GM19324 (cell line): ENCODE results near the gene RIC1.
"Not testable (repeated sequence)": the region's sequence is repeated elsewhere in the genome, so short reads cannot be mapped to it uniquely, and the experiment has no call there.

Experiments
- ATAC-seq: cut with Tn5 transposase; IDR thresholded peaks from one replicate; pipeline ENCODE4 v1.9.1; 2021; ENCODE audit warnings: mild to moderate bottlenecking, moderate library complexity; ENCODE audit not compliant: unreplicated experiment, low FRiP score

The RIC1 gene

GRCh38 chr9:5784526-5785315 lies 155.8 kb downstream of the RIC1 start:
- ATAC-seq, result no peak

- no peak for ATAC-seq
Measured at GRCh38 chr9:5786370-5787127, 157.6 kb downstream of the RIC1 start.

- no peak for ATAC-seq
Measured at GRCh38 chr9:5787220-5787619, 158.3 kb downstream of the RIC1 start.

GRCh38 chr9:5787759-5788302 lies 158.9 kb downstream of the RIC1 start:
- no peak for ATAC-seq

GRCh38 chr9:5789489-5789888 lies 160.6 kb downstream of the RIC1 start:
- ATAC-seq, result no peak

- ATAC-seq, result no peak
Measured at GRCh38 chr9:5790923-5791322, 162.0 kb downstream of the RIC1 start.

- no peak for ATAC-seq
Measured at GRCh38 chr9:5791870-5792269, 163.0 kb downstream of the RIC1 start.

- no peak for ATAC-seq
Measured at GRCh38 chr9:5793812-5794211, 164.9 kb downstream of the RIC1 start.

GRCh38 chr9:5796298-5796697 lies 167.4 kb downstream of the RIC1 start:
- ATAC-seq, result no peak

- no peak for ATAC-seq
Measured at GRCh38 chr9:5798581-5798980, 169.7 kb downstream of the RIC1 start.

- ATAC-seq, result no peak
Measured at GRCh38 chr9:5799314-5799713, 170.4 kb downstream of the RIC1 start.

- not testable (repeated sequence) for ATAC-seq
Measured at GRCh38 chr9:5800378-5800777, 171.5 kb downstream of the RIC1 start.

GRCh38 chr9:5800969-5801738 lies 172.2 kb downstream of the RIC1 start:
- ATAC-seq, result no peak

- ATAC-seq, result no peak
Measured at GRCh38 chr9:5801739-5802113, 172.8 kb downstream of the RIC1 start.

GRCh38 chr9:5805478-5805877 lies 176.6 kb downstream of the RIC1 start:
- ATAC-seq, result no peak

GRCh38 chr9:5811751-5812150 lies 182.8 kb downstream of the RIC1 start:
- ATAC-seq, result no peak

GRCh38 chr9:5813824-5814223 lies 184.9 kb downstream of the RIC1 start:
- ATAC-seq, result no peak

- ATAC-seq, result no peak
Measured at GRCh38 chr9:5815461-5815860, 186.6 kb downstream of the RIC1 start.

- no peak for ATAC-seq
Measured at GRCh38 chr9:5817862-5818261, 189.0 kb downstream of the RIC1 start.

GRCh38 chr9:5818424-5819142 lies 189.7 kb downstream of the RIC1 start:
- ATAC-seq, result no peak
